ENCODE results near the gene AXIN2. TPM values are rescaled to one million over a fixed set of nuclear protein-coding genes. Genes with fewer than 3 reads are reported as not detected.
"Not testable (repeated sequence)": the region's sequence is repeated elsewhere in the genome, so short reads cannot be mapped to it uniquely, and the experiment has no call there.

AXIN2 gene
- polyA plus RNA-seq, 1 donor = 12.4 TPM

GRCh38 chr17:65518256-65518655 is 43.2 kb downstream of the AXIN2 start:
- DNase-seq = no peak
- Histone ChIP-seq H3K27me3 (ENCODE audit: control insufficient read depth, insufficient read depth, low read length) (no peaks in the 10 kb centered on the region), H3K4me3 (ENCODE audit: low read length) (no peak overlapping the region), H3K4me1 (ENCODE audit: control insufficient read depth, insufficient read depth, low read length) (peaks cover 6% of the 10 kb centered on the region), H3K9me3 (ENCODE audit: control insufficient read depth, low read depth, low read length) (no peaks in the 10 kb centered on the region), H3K36me3 (ENCODE audit: control insufficient read depth, insufficient read depth, low read length) (no peaks in the 10 kb centered on the region), H3K27ac (ENCODE audit: low read length) (no peak overlapping the region)
- WGBS (ENCODE audit: insufficient coverage, low lambda C conversion rate) = no CpG with 5 or more reads among the region's 2 CpGs

DNA sequence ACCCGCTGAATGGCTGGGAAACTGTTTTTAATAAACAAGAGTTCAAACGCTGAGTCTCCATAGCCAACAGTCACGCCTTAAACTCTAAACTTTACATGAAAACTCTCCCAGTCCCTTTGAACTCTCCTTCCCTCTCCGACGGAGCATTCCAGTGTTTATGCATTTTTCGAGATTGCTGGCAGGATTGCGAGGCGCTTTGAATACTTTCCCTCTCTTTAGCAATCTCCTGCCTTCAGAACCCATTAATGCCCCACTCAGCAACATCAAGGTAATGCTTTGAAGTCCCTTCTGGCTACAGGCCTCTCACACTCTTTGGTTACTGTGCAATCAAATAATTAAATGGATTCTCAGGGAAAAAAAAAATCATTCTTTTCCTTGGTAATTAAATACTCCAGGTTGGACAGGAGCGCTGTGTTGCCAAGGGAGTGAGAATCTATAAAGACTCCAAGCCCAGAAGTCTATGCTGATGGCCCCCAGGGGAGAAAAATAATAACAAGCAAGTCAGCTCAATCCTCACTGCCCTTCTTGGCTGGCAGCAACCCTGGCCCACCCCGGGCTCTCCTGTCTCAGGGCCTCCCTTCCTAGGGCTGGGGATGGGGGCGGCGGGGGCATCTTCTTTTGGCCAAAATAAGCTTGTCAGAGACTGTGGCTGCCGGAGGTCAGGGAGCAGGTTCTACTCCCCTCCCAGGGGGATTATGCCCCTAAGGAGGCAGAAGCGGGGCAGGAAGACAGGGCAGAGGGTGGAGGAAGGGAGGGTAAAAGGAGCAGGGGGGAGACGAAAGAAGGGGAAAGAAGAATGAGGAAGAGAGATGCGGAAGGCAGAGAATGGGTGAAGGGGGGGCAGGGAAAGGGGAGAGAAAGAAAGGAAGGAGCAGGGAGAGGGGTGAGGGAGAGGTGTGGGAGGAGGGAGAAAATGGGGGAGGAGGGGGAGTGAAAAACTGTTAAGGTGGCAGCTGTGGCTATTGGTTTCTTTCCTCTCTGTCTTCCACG is 45.2 kb downstream of the AXIN2 start:
- H3K9me3 ChIP-seq (ENCODE audit: control insufficient read depth, low read depth, low read length) = no peaks in the 10 kb centered on the region
- WGBS (ENCODE audit: insufficient coverage, low lambda C conversion rate) = 40% methylated on average over 5 of the region's 17 CpGs
- peak overlapping the region; percentile 23 for H3K27ac ChIP-seq (ENCODE audit: low read length)
- no peaks in the 10 kb centered on the region for H3K27me3 ChIP-seq (ENCODE audit: control insufficient read depth, insufficient read depth, low read length)
- H3K4me3 ChIP-seq (ENCODE audit: low read length) = no peak overlapping the region
- DNase-seq = peak; percentile 38 to 61
- H3K36me3 ChIP-seq (ENCODE audit: control insufficient read depth, insufficient read depth, low read length) = no peaks in the 10 kb centered on the region
- peaks cover 6% of the 10 kb centered on the region for H3K4me1 ChIP-seq (ENCODE audit: control insufficient read depth, insufficient read depth, low read length)

DNA sequence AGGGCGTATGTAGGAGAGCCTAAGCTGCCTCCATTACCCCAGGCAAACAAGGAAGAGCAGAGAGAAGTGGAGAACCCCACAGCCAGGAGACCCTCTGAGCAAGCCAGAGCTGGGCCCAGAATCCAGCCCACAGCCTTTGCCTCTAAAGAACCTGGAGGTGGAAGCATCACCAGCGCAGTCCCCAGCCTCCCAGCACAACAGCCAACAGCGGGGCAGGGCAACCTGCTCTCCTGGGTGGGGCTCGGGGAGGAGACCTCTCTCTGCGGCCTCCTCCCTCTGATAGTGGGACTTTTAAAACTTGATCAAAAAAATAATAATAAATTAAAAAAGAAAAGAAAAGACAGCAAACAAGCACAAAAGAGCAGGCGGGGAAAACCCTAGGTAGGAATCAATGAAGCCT is 45.9 kb downstream of the AXIN2 start:
- 83% methylated on average over 1 of the region's 6 CpGs for WGBS (ENCODE audit: insufficient coverage, low lambda C conversion rate)
- no peak for DNase-seq
- Histone ChIP-seq H3K27me3 (ENCODE audit: control insufficient read depth, insufficient read depth, low read length) (no peaks in the 10 kb centered on the region), H3K4me1 (ENCODE audit: control insufficient read depth, insufficient read depth, low read length) (peaks cover 6% of the 10 kb centered on the region), H3K9me3 (ENCODE audit: control insufficient read depth, low read depth, low read length) (no peaks in the 10 kb centered on the region), H3K27ac (ENCODE audit: low read length) (peak overlapping the region; percentile 23), H3K4me3 (ENCODE audit: low read length) (no peak overlapping the region), H3K36me3 (ENCODE audit: control insufficient read depth, insufficient read depth, low read length) (no peaks in the 10 kb centered on the region)

GRCh38 chr17:65514541-65514940 is 46.9 kb downstream of the AXIN2 start:
- Histone ChIP-seq H3K27ac (ENCODE audit: low read length) (no peak overlapping the region), H3K9me3 (ENCODE audit: control insufficient read depth, low read depth, low read length) (no peaks in the 10 kb centered on the region), H3K27me3 (ENCODE audit: control insufficient read depth, insufficient read depth, low read length) (no peaks in the 10 kb centered on the region), H3K36me3 (ENCODE audit: control insufficient read depth, insufficient read depth, low read length) (no peaks in the 10 kb centered on the region), H3K4me1 (ENCODE audit: control insufficient read depth, insufficient read depth, low read length) (peaks cover 6% of the 10 kb centered on the region), H3K4me3 (ENCODE audit: low read length) (no peak overlapping the region)
- no CpG with 5 or more reads among the region's 5 CpGs for WGBS (ENCODE audit: insufficient coverage, low lambda C conversion rate)
- DNase-seq = no peak

GRCh38 chr17:65514082-65514481 is 47.4 kb downstream of the AXIN2 start:
- WGBS (ENCODE audit: insufficient coverage, low lambda C conversion rate) = no CpG with 5 or more reads among the region's 8 CpGs
- Histone ChIP-seq H3K27ac (ENCODE audit: low read length) (no peak overlapping the region), H3K9me3 (ENCODE audit: control insufficient read depth, low read depth, low read length) (no peaks in the 10 kb centered on the region), H3K36me3 (ENCODE audit: control insufficient read depth, insufficient read depth, low read length) (no peaks in the 10 kb centered on the region), H3K4me1 (ENCODE audit: control insufficient read depth, insufficient read depth, low read length) (peaks cover 6% of the 10 kb centered on the region), H3K27me3 (ENCODE audit: control insufficient read depth, insufficient read depth, low read length) (no peaks in the 10 kb centered on the region), H3K4me3 (ENCODE audit: low read length) (no peak overlapping the region)
- no peak for DNase-seq

DNA sequence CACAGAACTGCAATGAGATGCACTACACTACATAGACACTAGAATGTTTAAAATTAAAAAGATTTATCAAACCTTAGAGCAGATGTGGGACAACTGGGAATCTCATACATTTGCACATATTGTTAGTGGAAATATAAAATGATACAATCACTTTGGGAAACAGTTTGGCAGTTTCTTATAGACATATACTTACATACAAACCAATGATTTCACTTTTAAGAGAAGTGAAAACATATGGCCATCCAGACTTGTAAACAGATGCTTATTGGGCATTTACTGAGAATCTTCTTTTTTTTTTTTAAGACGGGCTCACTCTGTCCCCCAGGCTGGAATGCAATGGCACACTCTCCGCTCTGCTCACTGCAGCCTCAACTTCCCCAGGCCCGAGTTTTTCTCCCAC is 50.1 kb downstream of the AXIN2 start:
- no peak for DNase-seq
- H3K4me3 ChIP-seq (ENCODE audit: low read length) = no peak overlapping the region
- peaks cover 6% of the 10 kb centered on the region for H3K4me1 ChIP-seq (ENCODE audit: control insufficient read depth, insufficient read depth, low read length)
- H3K27me3 ChIP-seq (ENCODE audit: control insufficient read depth, insufficient read depth, low read length) = no peaks in the 10 kb centered on the region
- H3K36me3 ChIP-seq (ENCODE audit: control insufficient read depth, insufficient read depth, low read length) = no peaks in the 10 kb centered on the region
- no CpG with 5 or more reads among the region's 3 CpGs for WGBS (ENCODE audit: insufficient coverage, low lambda C conversion rate)
- H3K9me3 ChIP-seq (ENCODE audit: control insufficient read depth, low read depth, low read length) = no peaks in the 10 kb centered on the region
- H3K27ac ChIP-seq (ENCODE audit: low read length) = no peak overlapping the region

DNA sequence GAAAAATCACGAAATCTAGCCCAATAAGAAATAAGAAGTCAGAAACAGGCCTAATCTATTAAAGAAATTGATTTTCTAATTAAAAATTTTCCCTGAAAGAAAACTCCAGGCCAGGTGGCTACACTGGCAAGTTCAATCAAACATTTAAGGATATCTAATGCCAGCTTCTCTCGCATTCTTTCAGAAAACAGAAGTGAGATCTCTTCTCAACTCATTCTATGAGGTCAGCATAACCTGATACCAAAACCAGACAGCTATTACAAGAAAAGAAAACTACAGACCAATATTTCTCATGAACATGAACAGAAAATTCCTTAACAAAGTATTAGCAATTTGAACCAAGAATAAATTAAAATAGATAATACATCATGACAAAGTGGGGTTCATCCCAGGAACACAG is 52.4 kb downstream of the AXIN2 start:
- H3K36me3 ChIP-seq (ENCODE audit: control insufficient read depth, insufficient read depth, low read length) = no peaks in the 10 kb centered on the region
- no peaks in the 10 kb centered on the region for H3K9me3 ChIP-seq (ENCODE audit: control insufficient read depth, low read depth, low read length)
- H3K27me3 ChIP-seq (ENCODE audit: control insufficient read depth, insufficient read depth, low read length) = no peaks in the 10 kb centered on the region
- WGBS (ENCODE audit: insufficient coverage, low lambda C conversion rate) = 100% methylated on average over 1 of the region's 2 CpGs
- no peak for DNase-seq
- no peaks in the 10 kb centered on the region for H3K4me1 ChIP-seq (ENCODE audit: control insufficient read depth, insufficient read depth, low read length)
- no peak overlapping the region for H3K4me3 ChIP-seq (ENCODE audit: low read length)
- H3K27ac ChIP-seq (ENCODE audit: low read length) = no peak overlapping the region

DNA sequence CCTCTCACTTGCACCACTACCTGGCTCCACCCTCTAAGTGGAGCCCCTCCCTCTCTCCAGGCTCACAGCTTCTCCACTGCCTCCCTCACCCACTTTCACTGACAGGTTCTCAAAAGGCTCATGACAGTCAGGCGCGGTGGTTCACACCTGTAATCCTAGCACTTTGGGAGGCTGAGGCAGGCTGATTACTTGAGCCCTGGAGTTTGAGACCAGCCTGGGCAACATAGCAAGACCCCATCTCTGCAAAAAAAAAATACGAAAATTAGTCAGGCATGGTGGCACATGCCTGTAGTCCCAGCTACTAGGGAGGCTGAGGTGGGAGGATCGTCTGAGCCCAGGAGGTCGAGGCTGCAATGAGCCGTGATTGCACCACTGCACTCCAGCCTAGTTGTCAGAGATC is 56.8 kb downstream of the AXIN2 start:
- DNase-seq; H3K27ac ChIP-seq (ENCODE audit: low read length); H3K4me1 ChIP-seq (ENCODE audit: control insufficient read depth, insufficient read depth, low read length); H3K36me3 ChIP-seq (ENCODE audit: control insufficient read depth, insufficient read depth, low read length); H3K9me3 ChIP-seq (ENCODE audit: control insufficient read depth, low read depth, low read length); H3K4me3 ChIP-seq (ENCODE audit: low read length); H3K27me3 ChIP-seq (ENCODE audit: control insufficient read depth, insufficient read depth, low read length): not testable (repeated sequence)
- no CpG with 5 or more reads among the region's 6 CpGs for WGBS (ENCODE audit: insufficient coverage, low lambda C conversion rate)

GRCh38 chr17:65504141-65504540 is 57.3 kb downstream of the AXIN2 start:
- DNase-seq = no peak
- Histone ChIP-seq H3K36me3 (ENCODE audit: control insufficient read depth, insufficient read depth, low read length) (no peaks in the 10 kb centered on the region), H3K27ac (ENCODE audit: low read length) (no peak overlapping the region), H3K4me1 (ENCODE audit: control insufficient read depth, insufficient read depth, low read length) (no peaks in the 10 kb centered on the region), H3K4me3 (ENCODE audit: low read length) (no peak overlapping the region), H3K27me3 (ENCODE audit: control insufficient read depth, insufficient read depth, low read length) (no peaks in the 10 kb centered on the region), H3K9me3 (ENCODE audit: control insufficient read depth, low read depth, low read length) (peaks cover 4% of the 10 kb centered on the region)
- WGBS (ENCODE audit: insufficient coverage, low lambda C conversion rate) = no CpG with 5 or more reads among the region's 9 CpGs

GRCh38 chr17:65503557-65503956 is 57.9 kb downstream of the AXIN2 start:
- Histone ChIP-seq H3K4me1 (ENCODE audit: control insufficient read depth, insufficient read depth, low read length) (no peaks in the 10 kb centered on the region), H3K9me3 (ENCODE audit: control insufficient read depth, low read depth, low read length) (peaks cover 4% of the 10 kb centered on the region), H3K36me3 (ENCODE audit: control insufficient read depth, insufficient read depth, low read length) (no peaks in the 10 kb centered on the region), H3K4me3 (ENCODE audit: low read length) (no peak overlapping the region), H3K27ac (ENCODE audit: low read length) (no peak overlapping the region), H3K27me3 (ENCODE audit: control insufficient read depth, insufficient read depth, low read length) (no peaks in the 10 kb centered on the region)
- no CpG with 5 or more reads among the region's 9 CpGs for WGBS (ENCODE audit: insufficient coverage, low lambda C conversion rate)
- no peak for DNase-seq

- Histone ChIP-seq H3K27ac (ENCODE audit: low read length) (no peak overlapping the region), H3K36me3 (ENCODE audit: control insufficient read depth, insufficient read depth, low read length) (no peaks in the 10 kb centered on the region), H3K4me3 (ENCODE audit: low read length) (no peak overlapping the region), H3K9me3 (ENCODE audit: control insufficient read depth, low read depth, low read length) (peaks cover 4% of the 10 kb centered on the region), H3K27me3 (ENCODE audit: control insufficient read depth, insufficient read depth, low read length) (no peaks in the 10 kb centered on the region), H3K4me1 (ENCODE audit: control insufficient read depth, insufficient read depth, low read length) (no peaks in the 10 kb centered on the region)
- WGBS (ENCODE audit: insufficient coverage, low lambda C conversion rate) = no CpG with 5 or more reads among the region's 4 CpGs
- DNase-seq = no peak
Observed at GRCh38 chr17:65498816-65499215, 62.6 kb downstream of the AXIN2 start.
